B cell (primary cell): ENCODE data around the gene COL5A1. TPM values are rescaled to one million over a fixed set of nuclear protein-coding genes. Genes with fewer than 3 reads are reported as not detected.

Experiments used
- ATAC-seq: fragments of 200-7000 bp; cut with Tn5 transposase; one replicate; pipeline ENCODE4 v1.10.0; 2021; ENCODE audit warnings: low read depth, mild to moderate bottlenecking, moderate number of reproducible peaks, moderate library complexity
- CTCF ChIA-PET: fragments of 350-600 bp; sonication (Branson Sonifier 250); formaldehyde crosslinking; loops from one replicate; lab custom pipeline; 2021; ENCODE audit warnings: antibody characterized with exemption, inconsistent platforms; lab: Charles Lee
- POLR2A ChIA-PET: fragments of 350-600 bp; sonication (Branson Sonifier 250); formaldehyde crosslinking; loops from one replicate; lab custom pipeline; 2021; ENCODE audit warnings: antibody characterized with exemption; lab: Charles Lee
- DNase-seq: peaks from one replicate; pipeline ENCODE4 v3.0.0; 2013
- H2AFZ ChIP-seq: 2 replicates; pipeline ENCODE4 v1.6.1; 2012; ENCODE audit warnings: mild to moderate bottlenecking, low read depth, low read length; ENCODE audit not compliant: insufficient read depth, poor library complexity, severe bottlenecking
- H3K27ac ChIP-seq, 2 donors: 1 replicate in 1 of 2; 2 replicates in 1 of 2; pipeline ENCODE4 v1.5.1; 2012 to 2013; ENCODE audit warnings: low read length in 2 of 2, mild to moderate bottlenecking in 2 of 2, moderate library complexity in 1 of 2
- H3K27me3 ChIP-seq, 4 experiments: fragments of 200-600 bp in 1 of 4; sonication (generic) in 1 of 4; replicated peaks in 1 of 4; 1 replicate in 2 of 4; 2 replicates in 2 of 4; pipeline versions ENCODE4 v1.6.1 to v1.7.0; 2013 to 2016; ENCODE audit warnings: low read length in 3 of 4, mild to moderate bottlenecking in 2 of 4, mixed read lengths in 1 of 4, moderate library complexity in 1 of 4; ENCODE audit not compliant: insufficient read depth in 4 of 4, control insufficient read depth in 3 of 4; ENCODE audit errors: control extremely low read depth in 1 of 4
- H3K36me3 ChIP-seq, 2 experiments: replicated peaks in 1 of 2; 1 replicate in 1 of 2; 2 replicates in 1 of 2; pipeline versions ENCODE4 v1.6.1 to v1.7.1; 2013; ENCODE audit warnings: low read length in 1 of 2; ENCODE audit not compliant: insufficient read depth in 2 of 2, control insufficient read depth in 1 of 2; ENCODE audit errors: control extremely low read depth in 1 of 2, extremely low read depth in 1 of 2
- H3K4me1 ChIP-seq, 2 donors: fragments of 200-600 bp in 1 of 2; sonication (generic) in 1 of 2; 1 replicate in 1 of 2; 2 replicates in 1 of 2; pipeline versions ENCODE4 v1.5.1 to v1.6.1; 2013 to 2017; ENCODE audit warnings: low read length in 2 of 2; ENCODE audit not compliant: control insufficient read depth in 2 of 2, insufficient read depth in 2 of 2
- H3K4me2 ChIP-seq: replicated peaks from 2 replicates; pipeline ENCODE3; 2012; ENCODE audit warnings: mild to moderate bottlenecking, low read depth, low read length; ENCODE audit not compliant: poor library complexity, severe bottlenecking
- H3K4me3 ChIP-seq, 5 experiments: fragments of 200-600 bp in 1 of 5; sonication (generic) in 1 of 5; 1 replicate in 3 of 5; 2 replicates in 2 of 5; pipeline versions ENCODE4 v1.5.1 to v1.7.0; 2011 to 2016; ENCODE audit warnings: low read length in 4 of 5, mild to moderate bottlenecking in 4 of 5, low read depth in 2 of 5, control low read depth in 1 of 5, moderate library complexity in 1 of 5; ENCODE audit not compliant: insufficient read depth in 1 of 5; ENCODE audit errors: control extremely low read depth in 1 of 5, extremely low read depth in 1 of 5
- H3K79me2 ChIP-seq: fragments of 200-600 bp; sonication (generic); one replicate; pipeline ENCODE4 v1.6.0; 2016; ENCODE audit warnings: low read length; ENCODE audit not compliant: control insufficient read depth, insufficient read depth
- H3K9ac ChIP-seq: fragments of 200-600 bp; sonication (generic); 2 replicates; pipeline ENCODE4 v1.6.1; 2017; ENCODE audit warnings: mild to moderate bottlenecking, low read length, moderate library complexity
- H3K9me3 ChIP-seq, 3 donors: one replicate each; pipeline versions ENCODE4 v1.6.1 to v1.7.1; 2013; ENCODE audit warnings: low read length in 2 of 3; ENCODE audit not compliant: control insufficient read depth in 2 of 3, insufficient read depth in 1 of 3; ENCODE audit errors: control extremely low read depth in 1 of 3
- H4K20me1 ChIP-seq: 2 replicates; pipeline ENCODE4 v1.6.0; 2012; ENCODE audit warnings: mild to moderate bottlenecking, low read length; ENCODE audit not compliant: insufficient read depth, control insufficient read depth, poor library complexity, severe bottlenecking
- H3K27ac Mint-ChIP-seq: one replicate; pipeline ENCODE4 v1.8.0; 2021; ENCODE audit warnings: mixed read lengths
- H3K27me3 Mint-ChIP-seq: one replicate; pipeline ENCODE4 v1.8.0; 2021; ENCODE audit warnings: mixed read lengths
- H3K4me1 Mint-ChIP-seq: one replicate; pipeline ENCODE4 v1.8.0; 2021; ENCODE audit warnings: mixed read lengths
- H3K4me3 Mint-ChIP-seq: one replicate; pipeline ENCODE4 v1.8.0; 2021; ENCODE audit warnings: mixed read lengths
- H3K9me3 Mint-ChIP-seq: one replicate; pipeline ENCODE4 v1.8.0; 2022; ENCODE audit warnings: mixed read lengths; ENCODE audit not compliant: insufficient read depth
- CTCF ChIP-seq: fragments of 200-600 bp; IDR thresholded peaks from one replicate; pipeline ENCODE4 v1.8.0; 2022; ENCODE audit warnings: antibody characterized with exemption, mild to moderate bottlenecking
- EZH2 ChIP-seq: IDR thresholded peaks from 2 replicates; pipeline ENCODE4 v1.6.1; 2012; ENCODE audit warnings: borderline replicate concordance, low read depth, mild to moderate bottlenecking, moderate library complexity, low read length; ENCODE audit not compliant: insufficient read depth, poor library complexity, severe bottlenecking
- WGBS: methylation state at CpG from one replicate; pipeline ENCODE4 v1.1.5; 2013; ENCODE audit warnings: missing lambda C conversion rate; ENCODE audit not compliant: insufficient coverage; 5-methylcytosine and 5-hydroxymethylcytosine counted together
- intact Hi-C: fragments of 100-400 bp; cut with micrococcal nuclease; formaldehyde crosslinking; loops from one replicate; pipeline ENCODE4 v1.10.0; 2022
- polyA plus RNA-seq: library from polyadenylated mRNA; depleted of rRNA; stranded (reverse); fragments of >200 nt; gene quantifications from 2 replicates; pipeline ENCODE4 v1.2.3, GENCODE V29; 2012
- total RNA-seq, 2 donors: library from RNA; stranded (reverse); fragments of 120-200 nt in 1 of 2; gene quantifications; 1 replicate in 1 of 2; 2 replicates in 1 of 2; pipeline versions ENCODE4 v1.2.3 to v1.2.4, GENCODE V29; 2013 to 2022

COL5A1 gene
- total and polyA plus RNA-seq, 2 donors (not counting 1 experiment from before 2014, with no cell fraction given): 0.06 TPM; not detected in 1

GRCh38 chr9:134861595-134862334, 220.2 kb downstream of the COL5A1 start:
- no peak for DNase-seq
- Histone ChIP-seq H3K79me2 (no peaks in the 10 kb centered on the region), H2AFZ (no peak overlapping the region), H3K4me3 (no peak overlapping the region), H3K9me3 (peaks cover 0 to 17% (median 2%) of the 10 kb centered on the region in 3 donors), H3K36me3 (no peaks in the 10 kb centered on the region), H3K27me3 (no peaks in the 10 kb centered on the region), H3K4me2 (no peak overlapping the region), H4K20me1 (no peaks in the 10 kb centered on the region), H3K4me1 (no peaks in the 10 kb centered on the region), H3K27ac (no peak overlapping the region), H3K9ac (no peak overlapping the region)
- POLR2A ChIA-PET: no interaction called here
- CTCF ChIA-PET: no interaction called here
- Mint-ChIP-seq H3K4me1 (no peaks in the 10 kb centered on the region), H3K9me3 (peaks cover 6% of the 10 kb centered on the region), H3K27ac (no peak overlapping the region), H3K27me3 (peaks cover 7% of the 10 kb centered on the region), H3K4me3 (no peak overlapping the region)
- intact Hi-C loops: no loop called here
- WGBS: 92% methylated on average over 13 of the region's 17 CpGs
- ATAC-seq: no peak
- no peak for TF ChIP-seq CTCF
- TF ChIP-seq EZH2: no peak

- Histone ChIP-seq H3K79me2 (no peaks in the 10 kb centered on the region), H3K4me3 (no peak overlapping the region), H4K20me1 (no peaks in the 10 kb centered on the region), H3K4me1 (peaks cover 0 to 4% of the 10 kb centered on the region in 2 donors), H3K9ac (no peak overlapping the region), H3K27me3 (no peaks in the 10 kb centered on the region), H3K27ac (no peak overlapping the region), H3K4me2 (no peak overlapping the region), H3K9me3 (peaks cover 0 to 23% (median 0%) of the 10 kb centered on the region in 3 donors), H2AFZ (no peak overlapping the region), H3K36me3 (no peaks in the 10 kb centered on the region)
- H3K4me3 Mint-ChIP-seq: no peak overlapping the region
- H3K27ac Mint-ChIP-seq: no peak overlapping the region
- ATAC-seq (no peak), DNase-seq (no peak)
- H3K27me3 Mint-ChIP-seq: peaks cover 5% of the 10 kb centered on the region
- WGBS: 88% methylated on average over 15 of the region's 16 CpGs
- peaks cover 4% of the 10 kb centered on the region for H3K4me1 Mint-ChIP-seq
- TF ChIP-seq EZH2 (no peak), CTCF (no peak)
- POLR2A ChIA-PET: no interaction called here
- CTCF ChIA-PET: no interaction called here
- peaks cover 2% of the 10 kb centered on the region for H3K9me3 Mint-ChIP-seq
- intact Hi-C loops: no loop called here
Measured at GRCh38 chr9:134863306-134863902, 221.8 kb downstream of the COL5A1 start.
